ENCODE data around the gene CGB2.

The CGB2 gene

GRCh38 chr19:48993175-48994034, 38.3 kb upstream of the CGB2 start, which contains the start of the genes GYS1 and RUVBL2:
Gene GYS1 (minus strand): TSS chr19:48993309. CDS start chr19:48993112, 197 bp downstream.
Gene RUVBL2 (plus strand): TSS chr19:48993887. CDS start chr19:48993912, 25 bp downstream.
- peak; percentile 97 for TF ChIP-seq CTCF (conservative IDR thresholded peaks at IDR 0.05; ENCODE audit: low read depth)
- ChIA-PET POLR2A (ENCODE audit: low non-redundant PET) (interaction anchor here (0.5 to 1.5 kb wide), 6 partner anchors 13 to 121 kb away, joined by 3 to 9 read pairs (median 4); partner anchors contain the start of genes CGB7, NTF4 and NUCB1), CTCF (interaction anchor here (0.5 to 1.9 kb wide), 7 partner anchors 10 to 94 kb away, joined by 3 to 11 read pairs (median 4); no protein-coding TSS in a partner anchor)
- H3K27ac ChIP-seq, result peak within 1 kb of the TSS; percentile 91
- peak; percentile 99 for DNase-seq (ENCODE audit: low spot score)

- TF ChIP-seq CTCF (conservative IDR thresholded peaks at IDR 0.05; ENCODE audit: low read depth), result no peak
- peak overlapping the region; percentile 91 for H3K27ac ChIP-seq
- ChIA-PET CTCF (interaction anchor here (0.6 to 1.6 kb wide), 2 partner anchors 13 to 94 kb away, joined by 3 to 4 read pairs; no protein-coding TSS in a partner anchor), POLR2A (ENCODE audit: low non-redundant PET) (interaction anchor here (0.6 to 1.5 kb wide), 4 partner anchors 14 to 70 kb away, joined by 3 to 9 read pairs (median 4); partner anchors contain the start of genes CGB7 and NTF4)
- DNase-seq (ENCODE audit: low spot score), result no peak
Measured at GRCh38 chr19:48994035-48994386, 37.7 kb upstream of the CGB2 start.

GRCh38 chr19:48997972-48998371, 33.7 kb upstream of the CGB2 start:
- CTCF ChIA-PET, result interaction anchor here (0.6 to 0.8 kb wide), 4 partner anchors 11 to 296 kb away, joined by 3 to 4 read pairs (median 3); no protein-coding TSS in a partner anchor
- H3K27ac ChIP-seq, result peak overlapping the region; percentile 42
- DNase-seq (ENCODE audit: low spot score), result no peak
- 0 out of 2 replicates have a peak, but pooled peaks have one; percentile 38 for TF ChIP-seq CTCF (conservative IDR thresholded peaks at IDR 0.05; ENCODE audit: low read depth)
- POLR2A ChIA-PET (ENCODE audit: low non-redundant PET), result no interaction called here

GRCh38 chr19:48999481-49000325, 32.0 kb upstream of the CGB2 start:
- peak overlapping the region; percentile 42 for H3K27ac ChIP-seq
- POLR2A ChIA-PET (ENCODE audit: low non-redundant PET), result interaction anchor here (0.6 kb wide), 1 partner anchor 637 kb away, joined by 3 read pairs; no protein-coding TSS in a partner anchor
- CTCF ChIA-PET, result interaction anchor here (0.5 to 1.7 kb wide), 6 partner anchors 8 to 234 kb away, joined by 3 to 10 read pairs (median 3); no protein-coding TSS in a partner anchor
- TF ChIP-seq CTCF (conservative IDR thresholded peaks at IDR 0.05; ENCODE audit: low read depth), result peak; percentile 65
- no peak for DNase-seq (ENCODE audit: low spot score)

GRCh38 chr19:49004133-49004532, 27.6 kb upstream of the CGB2 start:
- H3K27ac ChIP-seq, result no peak overlapping the region
- TF ChIP-seq CTCF (conservative IDR thresholded peaks at IDR 0.05; ENCODE audit: low read depth), result no peak
- DNase-seq (ENCODE audit: low spot score), result no peak
- ChIA-PET POLR2A (ENCODE audit: low non-redundant PET) (no interaction called here), CTCF (no interaction called here)

Measured in RWPE1 (cell line).